HUES64 (cell line): Measurements from ENCODE around the gene CHMP1B.

Experiments
- H3K27ac ChIP-seq: 2 replicates; pipeline ENCODE4 v1.7.0; 2013; ENCODE audit warnings: low read depth, low read length, inconsistent platforms
- H3K27me3 ChIP-seq: 2 replicates; pipeline ENCODE4 v1.6.1; 2013; ENCODE audit warnings: mild to moderate bottlenecking, low read length; ENCODE audit not compliant: insufficient read depth
- H3K36me3 ChIP-seq: 2 replicates; pipeline ENCODE4 v1.6.1; 2013; ENCODE audit warnings: mild to moderate bottlenecking, low read length; ENCODE audit not compliant: insufficient read depth
- H3K4me1 ChIP-seq: 2 replicates; pipeline ENCODE4 v1.6.1; 2013; ENCODE audit warnings: mild to moderate bottlenecking, low read length, moderate library complexity; ENCODE audit not compliant: insufficient read depth
- H3K4me3 ChIP-seq: 2 replicates; pipeline ENCODE4 v1.5.1; 2013; ENCODE audit warnings: mild to moderate bottlenecking, low read length, moderate library complexity
- H3K9ac ChIP-seq: 2 replicates; pipeline ENCODE4 v1.6.1; 2013; ENCODE audit warnings: mild to moderate bottlenecking, low read depth, low read length
- H3K9me3 ChIP-seq: 2 replicates; pipeline ENCODE4 v1.6.1; 2013; ENCODE audit warnings: low read depth, low read length; ENCODE audit not compliant: insufficient read depth
- WGBS: fragments of 150-250, 120-280 bp; methylation state at CpG from one replicate; pipeline ENCODE4 v1.1.7; 2013; ENCODE audit warnings: missing lambda C conversion rate; 5-methylcytosine and 5-hydroxymethylcytosine counted together

CHMP1B gene

GRCh38 chr18:11819938-11820337 lies 31.3 kb upstream of the CHMP1B start:
- 96% methylated on average over 2 of the region's 2 CpGs for WGBS

GRCh38 chr18:11820697-11821096 lies 30.5 kb upstream of the CHMP1B start:
- no peak overlapping the region for H3K27ac ChIP-seq
- no peaks in the 10 kb centered on the region for H3K36me3 ChIP-seq
- no peak overlapping the region for H3K9ac ChIP-seq
- no peaks in the 10 kb centered on the region for H3K9me3 ChIP-seq
- no peak overlapping the region for H3K4me3 ChIP-seq
- peaks cover 17% of the 10 kb centered on the region for H3K4me1 ChIP-seq
- no peaks in the 10 kb centered on the region for H3K27me3 ChIP-seq
- 50% methylated on average over 2 of the region's 2 CpGs for WGBS

More at GRCh38 chr18:11819938-11820337, 31.3 kb upstream of the CHMP1B start:
- H3K4me1 ChIP-seq = peaks cover 17% of the 10 kb centered on the region
- no peaks in the 10 kb centered on the region for H3K36me3 ChIP-seq
- no peak overlapping the region for H3K9ac ChIP-seq
- no peaks in the 10 kb centered on the region for H3K9me3 ChIP-seq
- H3K27ac ChIP-seq = no peak overlapping the region
- H3K27me3 ChIP-seq = no peaks in the 10 kb centered on the region
- H3K4me3 ChIP-seq = no peak overlapping the region

GRCh38 chr18:11821208-11821607 lies 30.0 kb upstream of the CHMP1B start:
- Histone ChIP-seq H3K27me3 (no peaks in the 10 kb centered on the region), H3K4me3 (no peak overlapping the region), H3K36me3 (no peaks in the 10 kb centered on the region), H3K9me3 (no peaks in the 10 kb centered on the region), H3K4me1 (peaks cover 17% of the 10 kb centered on the region), H3K27ac (no peak overlapping the region), H3K9ac (no peak overlapping the region)
- 88% methylated on average over 6 of the region's 7 CpGs for WGBS

- 93% methylated on average over 40 of the region's 40 CpGs for WGBS
- Histone ChIP-seq H3K4me1 (peaks cover 17% of the 10 kb centered on the region), H3K9ac (no peak overlapping the region), H3K9me3 (no peaks in the 10 kb centered on the region), H3K27me3 (no peaks in the 10 kb centered on the region), H3K27ac (no peak overlapping the region), H3K4me3 (no peak overlapping the region), H3K36me3 (no peaks in the 10 kb centered on the region)
Measured at GRCh38 chr18:11821643-11822237, 29.5 kb upstream of the CHMP1B start.

- H3K27me3 ChIP-seq = no peaks in the 10 kb centered on the region
- WGBS = 66% methylated on average over 4 of the region's 5 CpGs
Measured at GRCh38 chr18:11823545-11823944, 27.7 kb upstream of the CHMP1B start.

GRCh38 chr18:11826836-11827235 lies 24.4 kb upstream of the CHMP1B start:
- Histone ChIP-seq H3K4me1 (peaks cover 24% of the 10 kb centered on the region), H3K9ac (no peak overlapping the region)

More at GRCh38 chr18:11823545-11823944, 27.7 kb upstream of the CHMP1B start:
- no peak overlapping the region for H3K4me3 ChIP-seq
- no peak overlapping the region for H3K9ac ChIP-seq
- peak overlapping the region; percentile 1; the same call in 1 of the 2 replicates for H3K27ac ChIP-seq
- peaks cover 19% of the 10 kb centered on the region for H3K4me1 ChIP-seq
- H3K9me3 ChIP-seq = no peaks in the 10 kb centered on the region
- no peaks in the 10 kb centered on the region for H3K36me3 ChIP-seq

GRCh38 chr18:11828786-11829432 lies 22.3 kb upstream of the CHMP1B start:
- Histone ChIP-seq H3K27ac (peak overlapping the region; percentile 78), H3K4me3 (no peak overlapping the region), H3K9ac (peak overlapping the region; percentile 39; the same call in 1 of the 2 replicates), H3K36me3 (no peaks in the 10 kb centered on the region), H3K27me3 (no peaks in the 10 kb centered on the region), H3K4me1 (peaks cover 13% of the 10 kb centered on the region), H3K9me3 (no peaks in the 10 kb centered on the region)
- 60% methylated on average over 6 of the region's 6 CpGs for WGBS

More at GRCh38 chr18:11826836-11827235, 24.4 kb upstream of the CHMP1B start:
- WGBS = 86% methylated on average over 12 of the region's 12 CpGs
- H3K9me3 ChIP-seq = no peaks in the 10 kb centered on the region
- H3K4me3 ChIP-seq = no peak overlapping the region
- no peaks in the 10 kb centered on the region for H3K36me3 ChIP-seq
- no peaks in the 10 kb centered on the region for H3K27me3 ChIP-seq
- H3K27ac ChIP-seq = no peak overlapping the region

GRCh38 chr18:11830585-11830984 lies 20.6 kb upstream of the CHMP1B start:
- peaks cover 11% of the 10 kb centered on the region for H3K4me1 ChIP-seq
- no peaks in the 10 kb centered on the region for H3K27me3 ChIP-seq
- WGBS = 93% methylated on average over 4 of the region's 4 CpGs
- no peaks in the 10 kb centered on the region for H3K9me3 ChIP-seq
- H3K4me3 ChIP-seq = no peak overlapping the region
- H3K27ac ChIP-seq = no peak overlapping the region
- H3K36me3 ChIP-seq = no peaks in the 10 kb centered on the region
- H3K9ac ChIP-seq = no peak overlapping the region

GRCh38 chr18:11831921-11832320 lies 19.3 kb upstream of the CHMP1B start:
- no peaks in the 10 kb centered on the region for H3K9me3 ChIP-seq
- H3K9ac ChIP-seq = no peak overlapping the region; the same call in 1 of the 2 replicates
- peaks cover 11% of the 10 kb centered on the region for H3K4me1 ChIP-seq
- no peaks in the 10 kb centered on the region for H3K27me3 ChIP-seq
- H3K36me3 ChIP-seq = no peaks in the 10 kb centered on the region
- H3K27ac ChIP-seq = no peak overlapping the region
- no peak overlapping the region for H3K4me3 ChIP-seq
- WGBS = 94% methylated on average over 3 of the region's 3 CpGs

GRCh38 chr18:11834772-11835171 lies 16.4 kb upstream of the CHMP1B start:
- Histone ChIP-seq H3K4me3 (no peak overlapping the region), H3K9ac (no peak overlapping the region), H3K27me3 (no peaks in the 10 kb centered on the region), H3K9me3 (no peaks in the 10 kb centered on the region), H3K4me1 (no peaks in the 10 kb centered on the region), H3K36me3 (no peaks in the 10 kb centered on the region), H3K27ac (no peak overlapping the region)
- WGBS = 95% methylated on average over 5 of the region's 5 CpGs

- WGBS = 95% methylated on average over 5 of the region's 6 CpGs
- Histone ChIP-seq H3K27me3 (no peaks in the 10 kb centered on the region), H3K4me1 (peaks cover 9% of the 10 kb centered on the region; the same call in 1 of the 2 replicates), H3K9ac (no peak overlapping the region), H3K36me3 (no peaks in the 10 kb centered on the region), H3K27ac (no peak overlapping the region), H3K9me3 (no peaks in the 10 kb centered on the region), H3K4me3 (no peak overlapping the region)
Measured at GRCh38 chr18:11839556-11839955, 11.7 kb upstream of the CHMP1B start.
